HG03064 (cell line): ENCODE results near the gene ARHGAP23.
"Not testable (repeated sequence)": the region's sequence is repeated elsewhere in the genome, so short reads cannot be mapped to it uniquely, and the experiment has no call there.

Source experiments
- ATAC-seq: cut with Tn5 transposase; IDR thresholded peaks from one replicate; pipeline ENCODE4 v1.9.1; 2021; ENCODE audit warnings: low read depth; ENCODE audit not compliant: unreplicated experiment

The ARHGAP23 gene

DNA sequence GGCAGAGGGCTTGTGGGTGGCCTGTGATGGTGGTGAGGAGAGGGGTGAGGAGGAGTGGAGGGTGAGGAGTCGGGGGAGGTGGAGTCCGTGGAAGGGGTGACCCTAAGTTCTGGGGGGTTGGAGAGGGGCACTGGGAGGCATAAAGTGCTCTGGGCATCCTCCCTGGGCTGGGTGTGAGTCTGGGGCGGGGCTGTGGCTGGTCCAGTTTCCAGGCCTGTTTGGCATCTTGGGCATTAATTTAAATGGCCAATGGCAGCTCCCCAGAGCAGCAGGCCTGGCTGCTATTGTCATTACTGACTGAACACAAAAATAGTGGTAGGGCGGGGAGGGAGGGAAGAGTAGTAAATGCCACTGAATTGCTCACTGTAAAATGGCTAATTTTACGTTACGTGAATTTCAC lies 7.7 kb upstream of the ARHGAP23 start:
- ATAC-seq, result no peak

DNA sequence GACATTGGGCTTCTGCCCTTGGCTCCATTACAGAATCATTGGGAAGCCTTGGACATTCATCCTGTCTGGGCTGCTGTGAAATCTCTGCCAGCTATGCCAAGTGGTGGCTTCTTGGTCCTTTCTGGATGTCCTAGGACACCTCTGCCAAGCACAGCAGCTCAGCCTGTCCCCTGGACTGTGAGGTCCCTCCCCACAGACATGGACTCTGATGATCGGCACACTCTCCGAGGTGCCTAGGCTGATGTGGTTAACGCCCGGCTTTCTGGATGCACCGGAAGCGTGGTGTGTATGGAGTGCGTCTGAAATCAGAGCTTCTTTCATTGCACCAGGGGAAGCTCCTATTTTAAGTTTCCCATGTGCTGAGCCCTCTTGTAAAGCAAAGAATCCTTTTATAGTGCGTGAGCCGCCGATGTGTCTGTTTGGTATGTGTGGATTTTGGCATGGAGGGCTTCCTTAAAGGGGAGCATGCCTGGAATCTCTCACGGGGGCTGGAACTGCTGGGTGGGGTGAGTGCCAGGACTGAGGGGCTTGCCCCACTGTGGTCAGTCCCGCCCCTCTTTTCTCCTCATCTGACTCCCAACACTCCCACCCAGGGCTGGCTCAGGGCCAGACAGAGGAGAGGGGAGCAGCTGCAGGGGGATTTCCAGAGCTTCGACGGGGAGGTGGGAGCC lies 7.0 kb upstream of the ARHGAP23 start:
- ATAC-seq, result no peak

DNA sequence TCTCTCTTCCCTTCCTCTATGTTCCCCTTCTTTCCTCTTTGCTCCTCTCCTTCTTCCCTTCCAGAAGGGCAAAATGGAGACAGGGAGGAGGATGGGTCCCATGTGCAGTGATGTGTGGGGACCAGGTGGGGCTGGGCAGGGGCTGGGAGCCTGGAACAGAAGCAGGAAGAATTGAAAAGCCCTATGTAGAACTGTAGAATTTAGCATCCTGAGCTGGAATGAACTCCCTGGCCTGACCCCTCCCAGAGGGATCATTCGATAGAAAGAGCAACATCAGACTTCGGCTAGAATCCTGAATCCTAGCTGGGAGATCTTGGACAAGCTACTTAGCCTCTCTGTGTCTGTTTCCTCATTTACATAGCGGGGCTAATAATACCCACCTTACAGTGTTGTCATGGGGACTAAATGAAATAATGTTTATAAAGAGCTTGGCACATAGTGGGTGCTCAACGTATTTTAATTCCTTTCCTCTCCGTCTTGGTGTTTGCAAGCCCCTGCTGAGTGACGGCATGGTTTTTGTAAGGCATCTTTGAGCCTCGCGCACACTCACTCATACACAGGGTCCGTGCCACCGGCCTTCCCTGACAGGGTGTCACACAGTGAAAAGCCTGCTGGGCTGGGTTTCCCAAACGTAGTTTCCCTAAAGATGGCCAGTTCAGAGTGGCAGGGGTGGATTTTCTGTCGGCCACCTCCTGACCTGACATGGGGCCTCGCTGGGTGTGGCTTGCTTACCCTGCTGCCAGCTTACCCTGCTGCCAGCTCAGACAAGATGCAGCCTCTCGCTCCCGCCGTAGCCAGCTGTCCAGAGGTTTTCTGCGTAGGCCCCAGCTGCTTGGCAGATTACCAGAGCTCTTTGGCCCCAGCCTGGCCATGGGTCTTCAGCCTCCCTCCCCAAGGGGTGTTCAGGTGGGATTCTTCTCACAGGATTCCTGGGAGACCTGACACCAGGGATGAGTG lies 6.1 kb upstream of the ARHGAP23 start:
- no peak for ATAC-seq

DNA sequence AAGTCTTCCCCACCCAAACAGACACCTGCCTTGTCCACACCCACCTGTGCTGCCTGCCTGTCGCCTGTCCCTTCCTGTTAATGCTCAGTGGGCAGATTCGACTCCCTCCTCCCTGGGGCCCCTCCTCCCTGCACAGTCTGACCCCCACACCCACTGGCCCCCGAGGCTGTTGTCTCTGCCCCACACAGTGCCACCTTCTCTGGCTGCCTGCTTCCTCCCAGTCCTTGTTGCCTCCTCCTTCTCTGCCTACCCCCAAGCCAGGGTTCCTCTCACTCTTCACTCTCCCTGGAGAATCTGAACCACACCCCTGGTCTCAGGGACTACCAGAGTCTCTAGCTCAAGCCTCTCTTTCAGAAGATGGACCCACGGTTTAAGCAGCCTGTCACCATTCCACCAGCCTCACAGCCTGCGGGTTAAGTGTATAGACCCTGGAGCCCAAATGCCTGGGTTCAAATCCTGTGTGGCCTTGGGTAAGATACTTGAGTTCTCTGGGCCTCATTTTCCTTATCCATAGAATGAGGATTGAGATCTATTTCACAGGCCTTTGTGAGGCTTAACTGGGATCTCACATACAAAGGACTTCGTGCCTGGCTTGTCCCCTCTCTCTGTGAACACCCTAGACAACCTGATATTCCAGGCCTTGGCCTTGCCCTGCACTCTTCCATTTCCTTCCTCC lies 3.8 kb upstream of the ARHGAP23 start:
- ATAC-seq, result no peak

DNA sequence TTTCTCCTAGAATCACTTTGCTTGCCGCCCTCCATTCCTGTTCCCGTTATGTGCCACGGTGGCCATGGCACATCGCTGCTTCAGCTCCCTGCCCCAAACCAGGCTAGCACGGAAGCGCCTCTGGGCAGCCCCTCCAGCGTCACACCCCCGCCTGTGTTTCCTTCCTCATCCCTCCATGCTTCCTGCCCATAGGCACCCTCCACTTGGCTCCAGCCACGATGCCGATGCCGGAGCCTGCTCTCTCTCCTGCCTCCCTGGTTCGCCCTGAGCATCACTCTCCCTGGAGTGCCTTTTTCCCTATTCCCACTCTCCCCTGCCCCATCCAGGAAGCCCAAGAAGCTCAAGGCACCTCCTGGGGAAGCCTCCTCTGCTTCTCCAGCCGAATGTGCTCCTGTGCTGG lies 3.2 kb upstream of the ARHGAP23 start:
- no peak for ATAC-seq

DNA sequence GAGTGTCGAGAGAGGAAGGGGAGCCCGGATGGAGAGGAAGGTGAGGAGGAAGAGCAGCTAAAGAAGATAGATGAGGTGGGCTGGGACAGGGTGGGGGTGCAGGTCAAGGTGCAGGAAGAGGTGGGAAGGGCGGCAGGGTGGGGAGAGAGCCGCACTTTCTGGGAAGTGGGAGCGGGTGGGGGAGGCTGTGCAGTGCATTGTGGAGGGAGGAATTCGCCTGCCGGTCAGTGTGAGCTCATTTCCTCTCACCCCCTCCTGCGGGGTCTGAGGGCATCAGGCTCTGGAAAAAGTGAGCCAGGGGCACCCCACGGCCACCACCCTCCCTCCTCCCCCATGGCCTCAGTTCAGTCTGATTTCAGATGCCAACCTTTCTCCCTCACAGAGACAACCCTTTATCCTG lies 2.5 kb upstream of the ARHGAP23 start:
- ATAC-seq, result no peak

DNA sequence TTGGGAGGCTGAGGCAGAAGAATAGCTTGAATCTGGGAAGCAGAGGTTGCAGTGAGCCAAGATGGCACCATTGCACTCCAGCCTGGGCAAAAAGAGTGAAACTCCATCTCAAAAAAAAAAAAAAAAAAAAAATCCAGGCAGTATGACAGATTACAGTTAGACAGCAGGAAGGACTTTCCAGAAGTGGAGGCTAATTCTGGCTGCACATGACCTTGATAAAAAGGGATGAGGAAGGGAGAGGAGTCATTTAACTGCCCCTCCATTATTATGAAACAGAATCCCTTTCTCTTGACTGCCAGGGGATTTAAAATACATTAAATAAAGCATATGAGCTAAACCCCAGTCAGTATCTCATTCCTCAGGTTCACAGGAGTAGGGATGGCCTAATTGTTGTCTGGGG lies 1.8 kb upstream of the ARHGAP23 start:
- no peak for ATAC-seq

GRCh38 chr17:38427160-38427949 lies 909 bp upstream of the ARHGAP23 start:
- no peak for ATAC-seq

GRCh38 chr17:38428643-38429371 lies 543 bp downstream of the ARHGAP23 start:
- no peak for ATAC-seq

GRCh38 chr17:38429476-38430100 lies 1.3 kb downstream of the ARHGAP23 start:
- no peak for ATAC-seq

- no peak for ATAC-seq
These were observed 2.1 kb downstream of the ARHGAP23 start for GRCh38 chr17:38430316-38430715.

GRCh38 chr17:38430822-38431221 lies 2.6 kb downstream of the ARHGAP23 start:
- no peak for ATAC-seq

- ATAC-seq, result no peak
These were observed 3.3 kb downstream of the ARHGAP23 start for GRCh38 chr17:38431346-38432145.

DNA sequence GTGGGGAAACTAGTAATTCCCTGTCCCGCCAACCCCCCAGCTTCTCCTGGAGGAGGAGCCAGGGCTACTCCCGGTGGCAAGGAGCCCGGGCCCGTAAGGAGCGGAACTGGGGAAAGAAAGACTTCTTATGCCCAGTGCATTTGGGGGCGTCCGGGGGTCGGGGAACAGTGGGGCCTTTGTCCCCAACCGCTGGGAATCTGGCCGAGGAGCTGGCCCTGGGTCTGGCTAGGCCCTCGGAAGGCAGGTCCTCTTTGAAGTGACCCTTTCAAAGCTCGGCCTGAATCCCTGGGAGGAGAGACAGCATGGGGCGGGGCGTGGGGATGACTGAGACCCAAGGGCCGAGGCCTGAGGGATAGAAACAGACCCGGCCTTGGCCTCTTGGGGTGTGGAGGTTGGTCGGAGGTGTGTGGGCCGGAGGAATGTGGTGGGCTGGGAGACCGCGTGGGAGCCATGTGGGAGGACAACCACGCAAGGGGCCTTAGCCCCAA lies 6.0 kb downstream of the ARHGAP23 start:
- ATAC-seq, result no peak

GRCh38 chr17:38435795-38436194 lies 7.5 kb downstream of the ARHGAP23 start:
- ATAC-seq, result no peak

DNA sequence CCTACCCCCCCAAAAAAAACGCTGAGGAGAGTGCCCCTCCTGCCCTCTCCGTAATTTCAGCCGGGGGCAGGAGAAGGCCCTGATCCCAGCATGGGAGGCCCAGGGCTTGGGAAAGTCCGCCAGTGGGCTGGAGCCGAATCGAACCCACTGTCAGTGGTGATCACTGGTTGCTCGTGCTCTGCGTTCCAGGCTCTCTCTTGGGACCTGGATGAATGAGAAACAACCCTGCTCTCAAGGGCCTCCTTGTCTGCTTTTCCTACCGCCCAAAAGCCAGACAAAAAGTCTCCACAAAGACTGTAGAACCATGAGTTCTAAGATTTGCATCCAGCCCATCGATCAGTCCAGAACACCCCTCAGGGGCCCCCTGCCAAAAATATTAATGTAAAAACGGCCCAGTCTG lies 8.1 kb downstream of the ARHGAP23 start:
- ATAC-seq, result no peak

DNA sequence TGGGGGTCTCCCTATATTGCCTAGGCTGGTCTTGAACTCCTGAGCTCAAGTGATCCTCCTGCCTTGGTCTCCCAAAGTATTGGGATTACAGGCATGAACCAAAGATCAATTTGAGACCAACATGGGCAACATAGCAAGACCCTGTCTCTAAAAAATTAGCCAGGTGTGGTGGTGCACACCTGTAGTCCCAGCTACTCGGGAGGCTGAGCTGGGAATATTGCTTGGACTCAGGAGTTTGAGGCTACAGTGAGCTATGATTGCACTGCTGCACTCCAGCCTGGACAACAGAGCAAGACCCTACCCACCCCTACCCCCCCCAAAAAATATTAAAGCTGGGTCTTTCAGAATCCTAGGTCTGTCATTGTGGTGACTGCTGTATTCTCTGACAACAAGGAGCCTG lies 9.0 kb downstream of the ARHGAP23 start:
- ATAC-seq, result not testable (repeated sequence)

GRCh38 chr17:38439436-38439835 lies 11.2 kb downstream of the ARHGAP23 start:
- no peak for ATAC-seq
